PC-3 (cell line): ENCODE measurements around the gene EZH1.

ENCODE experiments used
- EZH2 ChIP-seq: fragments of 300-600 bp; sonication (generic); IDR thresholded peaks from one replicate; pipeline ENCODE4 v1.6.1; 2017; ENCODE audit warnings: antibody characterized with exemption, mild to moderate bottlenecking, low read length; ENCODE audit not compliant: unreplicated experiment
- TF ChIP-seq, protein P1 (sequence below): fragments of 300-600 bp; sonication (generic); conservative IDR thresholded peaks from 2 replicates; pipeline ENCODE4 v1.5.1; 2017; ENCODE audit warnings: antibody characterized with exemption, low read depth, mild to moderate bottlenecking, low read length

DNA sequence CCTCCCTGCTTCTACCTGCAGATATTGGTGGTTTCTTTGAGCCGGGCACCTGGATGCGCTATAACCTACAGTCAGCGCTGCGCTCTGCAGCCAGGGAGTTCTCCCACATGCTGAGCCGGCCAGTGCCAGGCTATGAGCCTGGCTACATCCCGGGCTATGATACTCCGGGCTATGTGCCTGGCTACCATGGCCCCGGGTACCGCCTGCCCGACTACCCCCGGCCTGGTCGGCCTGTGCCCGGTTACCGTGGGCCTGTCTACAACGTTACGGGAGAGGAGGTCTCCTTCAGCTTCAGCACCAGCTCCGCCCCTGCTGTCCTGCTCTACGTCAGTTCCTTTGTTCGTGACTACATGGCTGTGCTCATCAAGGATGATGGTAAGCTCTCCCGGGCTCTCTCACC, 49.3 kb downstream of the EZH1 start:
- no peak for TF ChIP-seq EZH2
- TF ChIP-seq, protein P1, sequence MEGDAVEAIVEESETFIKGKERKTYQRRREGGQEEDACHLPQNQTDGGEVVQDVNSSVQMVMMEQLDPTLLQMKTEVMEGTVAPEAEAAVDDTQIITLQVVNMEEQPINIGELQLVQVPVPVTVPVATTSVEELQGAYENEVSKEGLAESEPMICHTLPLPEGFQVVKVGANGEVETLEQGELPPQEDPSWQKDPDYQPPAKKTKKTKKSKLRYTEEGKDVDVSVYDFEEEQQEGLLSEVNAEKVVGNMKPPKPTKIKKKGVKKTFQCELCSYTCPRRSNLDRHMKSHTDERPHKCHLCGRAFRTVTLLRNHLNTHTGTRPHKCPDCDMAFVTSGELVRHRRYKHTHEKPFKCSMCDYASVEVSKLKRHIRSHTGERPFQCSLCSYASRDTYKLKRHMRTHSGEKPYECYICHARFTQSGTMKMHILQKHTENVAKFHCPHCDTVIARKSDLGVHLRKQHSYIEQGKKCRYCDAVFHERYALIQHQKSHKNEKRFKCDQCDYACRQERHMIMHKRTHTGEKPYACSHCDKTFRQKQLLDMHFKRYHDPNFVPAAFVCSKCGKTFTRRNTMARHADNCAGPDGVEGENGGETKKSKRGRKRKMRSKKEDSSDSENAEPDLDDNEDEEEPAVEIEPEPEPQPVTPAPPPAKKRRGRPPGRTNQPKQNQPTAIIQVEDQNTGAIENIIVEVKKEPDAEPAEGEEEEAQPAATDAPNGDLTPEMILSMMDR: no peak
